Astrocyte (in vitro differentiated cells and primary cell): ENCODE results near the gene ACY1.

Experiments
- EZH2 ChIP-seq: IDR thresholded peaks from 2 replicates; pipeline ENCODE4 v1.6.1; 2012; ENCODE audit warnings: mild to moderate bottlenecking, low read length, inconsistent platforms; ENCODE audit not compliant: insufficient read depth
- TF ChIP-seq, protein P1 (sequence below): IDR thresholded peaks from 2 replicates; pipeline ENCODE4 v1.5.1; 2011; ENCODE audit warnings: low read depth, mild to moderate bottlenecking, inconsistent platforms, low read length, moderate library complexity; ENCODE audit not compliant: insufficient read depth

DNA sequence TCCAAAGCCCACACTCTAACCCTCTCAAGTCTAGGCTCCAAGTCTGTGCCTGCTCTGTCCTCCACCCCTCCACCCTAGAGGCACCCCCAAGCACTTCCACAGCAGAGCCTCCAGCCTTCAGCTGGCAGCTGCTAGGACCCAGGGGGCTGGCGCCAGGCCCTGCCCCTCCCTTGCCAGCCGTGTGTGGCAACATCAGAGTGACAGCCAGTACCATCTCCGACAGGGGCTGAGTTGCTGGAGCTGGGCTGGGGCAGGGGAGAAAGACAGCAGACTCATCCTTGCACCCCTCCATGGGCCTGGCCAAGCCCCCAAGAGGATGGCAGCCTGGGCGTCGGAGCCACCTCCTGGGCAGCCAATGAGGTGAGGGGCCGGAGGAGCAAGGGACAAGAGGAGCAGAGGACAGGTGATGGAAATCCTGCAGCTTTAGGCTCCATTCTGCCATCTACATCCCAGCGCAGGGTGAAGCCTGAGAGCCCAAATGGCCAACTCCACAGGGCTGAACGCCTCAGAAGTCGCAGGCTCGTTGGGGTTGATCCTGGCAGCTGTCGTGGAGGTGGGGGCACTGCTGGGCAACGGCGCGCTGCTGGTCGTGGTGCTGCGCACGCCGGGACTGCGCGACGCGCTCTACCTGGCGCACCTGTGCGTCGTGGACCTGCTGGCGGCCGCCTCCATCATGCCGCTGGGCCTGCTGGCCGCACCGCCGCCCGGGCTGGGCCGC is 28.0 kb upstream of the ACY1 start, which contains the start of gene GPR62:
- no peak for TF ChIP-seq EZH2
- TF ChIP-seq, protein P1, sequence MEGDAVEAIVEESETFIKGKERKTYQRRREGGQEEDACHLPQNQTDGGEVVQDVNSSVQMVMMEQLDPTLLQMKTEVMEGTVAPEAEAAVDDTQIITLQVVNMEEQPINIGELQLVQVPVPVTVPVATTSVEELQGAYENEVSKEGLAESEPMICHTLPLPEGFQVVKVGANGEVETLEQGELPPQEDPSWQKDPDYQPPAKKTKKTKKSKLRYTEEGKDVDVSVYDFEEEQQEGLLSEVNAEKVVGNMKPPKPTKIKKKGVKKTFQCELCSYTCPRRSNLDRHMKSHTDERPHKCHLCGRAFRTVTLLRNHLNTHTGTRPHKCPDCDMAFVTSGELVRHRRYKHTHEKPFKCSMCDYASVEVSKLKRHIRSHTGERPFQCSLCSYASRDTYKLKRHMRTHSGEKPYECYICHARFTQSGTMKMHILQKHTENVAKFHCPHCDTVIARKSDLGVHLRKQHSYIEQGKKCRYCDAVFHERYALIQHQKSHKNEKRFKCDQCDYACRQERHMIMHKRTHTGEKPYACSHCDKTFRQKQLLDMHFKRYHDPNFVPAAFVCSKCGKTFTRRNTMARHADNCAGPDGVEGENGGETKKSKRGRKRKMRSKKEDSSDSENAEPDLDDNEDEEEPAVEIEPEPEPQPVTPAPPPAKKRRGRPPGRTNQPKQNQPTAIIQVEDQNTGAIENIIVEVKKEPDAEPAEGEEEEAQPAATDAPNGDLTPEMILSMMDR = no peak
